ENCODE data around the gene PRDX2. TPM values are rescaled to one million over a fixed set of nuclear protein-coding genes. Genes with fewer than 3 reads are reported as not detected.
A peak's percentile ranks its signal among the peaks of the same experiment; 100 is the strongest.

Gene PRDX2
- total RNA-seq, 1 donor from 2014 or later, result 235 TPM

DNA sequence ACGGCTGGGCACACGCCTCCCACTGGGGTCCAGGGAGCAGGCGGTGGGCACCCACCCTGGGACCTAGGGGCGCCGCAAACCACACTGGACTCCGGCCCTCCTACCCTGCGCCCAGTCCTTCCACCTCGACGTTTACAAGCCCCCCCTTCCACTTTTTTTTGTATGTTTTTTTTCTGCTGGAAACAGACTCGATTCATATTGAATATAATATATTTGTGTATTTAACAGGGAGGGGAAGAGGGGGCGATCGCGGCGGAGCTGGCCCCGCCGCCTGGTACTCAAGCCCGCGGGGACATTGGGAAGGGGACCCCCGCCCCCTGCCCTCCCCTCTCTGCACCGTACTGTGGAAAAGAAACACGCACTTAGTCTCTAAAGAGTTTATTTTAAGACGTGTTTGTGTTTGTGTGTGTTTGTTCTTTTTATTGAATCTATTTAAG, 8.7 kb downstream of the PRDX2 start:
- peaks cover 2% of the 10 kb centered on the region for H3K36me3 Mint-ChIP-seq (ENCODE audit: unreplicated experiment)
- H3K27ac Mint-ChIP-seq (ENCODE audit: unreplicated experiment), result peak overlapping the region; percentile 98
- TF ChIP-seq, protein P1, sequence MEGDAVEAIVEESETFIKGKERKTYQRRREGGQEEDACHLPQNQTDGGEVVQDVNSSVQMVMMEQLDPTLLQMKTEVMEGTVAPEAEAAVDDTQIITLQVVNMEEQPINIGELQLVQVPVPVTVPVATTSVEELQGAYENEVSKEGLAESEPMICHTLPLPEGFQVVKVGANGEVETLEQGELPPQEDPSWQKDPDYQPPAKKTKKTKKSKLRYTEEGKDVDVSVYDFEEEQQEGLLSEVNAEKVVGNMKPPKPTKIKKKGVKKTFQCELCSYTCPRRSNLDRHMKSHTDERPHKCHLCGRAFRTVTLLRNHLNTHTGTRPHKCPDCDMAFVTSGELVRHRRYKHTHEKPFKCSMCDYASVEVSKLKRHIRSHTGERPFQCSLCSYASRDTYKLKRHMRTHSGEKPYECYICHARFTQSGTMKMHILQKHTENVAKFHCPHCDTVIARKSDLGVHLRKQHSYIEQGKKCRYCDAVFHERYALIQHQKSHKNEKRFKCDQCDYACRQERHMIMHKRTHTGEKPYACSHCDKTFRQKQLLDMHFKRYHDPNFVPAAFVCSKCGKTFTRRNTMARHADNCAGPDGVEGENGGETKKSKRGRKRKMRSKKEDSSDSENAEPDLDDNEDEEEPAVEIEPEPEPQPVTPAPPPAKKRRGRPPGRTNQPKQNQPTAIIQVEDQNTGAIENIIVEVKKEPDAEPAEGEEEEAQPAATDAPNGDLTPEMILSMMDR (IDR thresholded peaks at IDR 0.05), result no peak
- no peaks in the 10 kb centered on the region for H3K9me3 Mint-ChIP-seq (ENCODE audit: unreplicated experiment)
- H3K4me3 Mint-ChIP-seq (ENCODE audit: unreplicated experiment), result peak overlapping the region; percentile 96
- H3K4me1 Mint-ChIP-seq (ENCODE audit: unreplicated experiment), result peaks cover 44% of the 10 kb centered on the region
- H3K27me3 Mint-ChIP-seq (ENCODE audit: unreplicated experiment), result no peaks in the 10 kb centered on the region
- no peak for DNase-seq (ENCODE audit: extremely low spot score, unreplicated experiment)

DNA sequence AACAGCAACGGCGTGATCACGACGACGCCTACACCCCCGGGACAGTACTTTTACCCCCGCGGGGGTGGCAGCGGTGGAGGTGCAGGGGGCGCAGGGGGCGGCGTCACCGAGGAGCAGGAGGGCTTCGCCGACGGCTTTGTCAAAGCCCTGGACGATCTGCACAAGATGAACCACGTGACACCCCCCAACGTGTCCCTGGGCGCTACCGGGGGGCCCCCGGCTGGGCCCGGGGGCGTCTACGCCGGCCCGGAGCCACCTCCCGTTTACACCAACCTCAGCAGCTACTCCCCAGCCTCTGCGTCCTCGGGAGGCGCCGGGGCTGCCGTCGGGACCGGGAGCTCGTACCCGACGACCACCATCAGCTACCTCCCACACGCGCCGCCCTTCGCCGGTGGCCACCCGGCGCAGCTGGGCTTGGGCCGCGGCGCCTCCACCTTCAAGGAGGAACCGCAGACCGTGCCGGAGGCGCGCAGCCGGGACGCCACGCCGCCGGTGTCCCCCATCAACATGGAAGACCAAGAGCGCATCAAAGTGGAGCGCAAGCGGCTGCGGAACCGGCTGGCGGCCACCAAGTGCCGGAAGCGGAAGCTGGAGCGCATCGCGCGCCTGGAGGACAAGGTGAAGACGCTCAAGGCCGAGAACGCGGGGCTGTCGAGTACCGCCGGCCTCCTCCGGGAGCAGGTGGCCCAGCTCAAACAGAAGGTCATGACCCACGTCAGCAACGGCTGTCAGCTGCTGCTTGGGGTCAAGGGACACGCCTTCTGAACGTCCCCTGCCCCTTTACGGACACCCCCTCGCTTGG, 9.3 kb downstream of the PRDX2 start:
- Mint-ChIP-seq H3K27ac (ENCODE audit: unreplicated experiment) (peak overlapping the region; percentile 98), H3K4me3 (ENCODE audit: unreplicated experiment) (peak overlapping the region; percentile 96), H3K9me3 (ENCODE audit: unreplicated experiment) (no peaks in the 10 kb centered on the region), H3K36me3 (ENCODE audit: unreplicated experiment) (peaks cover 2% of the 10 kb centered on the region), H3K4me1 (ENCODE audit: unreplicated experiment) (peaks cover 46% of the 10 kb centered on the region), H3K27me3 (ENCODE audit: unreplicated experiment) (no peaks in the 10 kb centered on the region)
- no peak for DNase-seq (ENCODE audit: extremely low spot score, unreplicated experiment)
- TF ChIP-seq, protein P1 (IDR thresholded peaks at IDR 0.05), result no peak

DNA sequence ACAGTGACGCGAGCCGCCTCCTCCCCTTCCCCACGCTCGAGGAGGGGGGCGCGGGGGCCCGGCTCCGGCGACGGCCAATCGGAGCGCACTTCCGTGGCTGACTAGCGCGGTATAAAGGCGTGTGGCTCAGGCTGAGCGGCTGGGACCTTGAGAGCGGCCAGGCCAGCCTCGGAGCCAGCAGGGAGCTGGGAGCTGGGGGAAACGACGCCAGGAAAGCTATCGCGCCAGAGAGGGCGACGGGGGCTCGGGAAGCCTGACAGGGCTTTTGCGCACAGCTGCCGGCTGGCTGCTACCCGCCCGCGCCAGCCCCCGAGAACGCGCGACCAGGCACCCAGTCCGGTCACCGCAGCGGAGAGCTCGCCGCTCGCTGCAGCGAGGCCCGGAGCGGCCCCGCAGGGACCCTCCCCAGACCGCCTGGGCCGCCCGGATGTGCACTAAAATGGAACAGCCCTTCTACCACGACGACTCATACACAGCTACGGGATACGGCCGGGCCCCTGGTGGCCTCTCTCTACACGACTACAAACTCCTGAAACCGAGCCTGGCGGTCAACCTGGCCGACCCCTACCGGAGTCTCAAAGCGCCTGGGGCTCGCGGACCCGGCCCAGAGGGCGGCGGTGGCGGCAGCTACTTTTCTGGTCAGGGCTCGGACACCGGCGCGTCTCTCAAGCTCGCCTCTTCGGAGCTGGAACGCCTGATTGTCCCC, 10.1 kb downstream of the PRDX2 start, which contains the start of gene JUNB:
Gene JUNB (plus strand): TSS at position 142 of the 706 bp plus-strand sequence. CDS start 286 bp downstream, at position 428.
- TF ChIP-seq, protein P1 (IDR thresholded peaks at IDR 0.05), result peak; percentile 28
- Mint-ChIP-seq H3K36me3 (ENCODE audit: unreplicated experiment) (peaks cover 2% of the 10 kb centered on the region), H3K4me1 (ENCODE audit: unreplicated experiment) (peaks cover 53% of the 10 kb centered on the region), H3K4me3 (ENCODE audit: unreplicated experiment) (peak within 1 kb of the TSS; percentile 96), H3K27ac (ENCODE audit: unreplicated experiment) (peak within 1 kb of the TSS; percentile 98), H3K9me3 (ENCODE audit: unreplicated experiment) (no peaks in the 10 kb centered on the region), H3K27me3 (ENCODE audit: unreplicated experiment) (no peaks in the 10 kb centered on the region)
- peak; percentile 99 for DNase-seq (ENCODE audit: extremely low spot score, unreplicated experiment)

DNA sequence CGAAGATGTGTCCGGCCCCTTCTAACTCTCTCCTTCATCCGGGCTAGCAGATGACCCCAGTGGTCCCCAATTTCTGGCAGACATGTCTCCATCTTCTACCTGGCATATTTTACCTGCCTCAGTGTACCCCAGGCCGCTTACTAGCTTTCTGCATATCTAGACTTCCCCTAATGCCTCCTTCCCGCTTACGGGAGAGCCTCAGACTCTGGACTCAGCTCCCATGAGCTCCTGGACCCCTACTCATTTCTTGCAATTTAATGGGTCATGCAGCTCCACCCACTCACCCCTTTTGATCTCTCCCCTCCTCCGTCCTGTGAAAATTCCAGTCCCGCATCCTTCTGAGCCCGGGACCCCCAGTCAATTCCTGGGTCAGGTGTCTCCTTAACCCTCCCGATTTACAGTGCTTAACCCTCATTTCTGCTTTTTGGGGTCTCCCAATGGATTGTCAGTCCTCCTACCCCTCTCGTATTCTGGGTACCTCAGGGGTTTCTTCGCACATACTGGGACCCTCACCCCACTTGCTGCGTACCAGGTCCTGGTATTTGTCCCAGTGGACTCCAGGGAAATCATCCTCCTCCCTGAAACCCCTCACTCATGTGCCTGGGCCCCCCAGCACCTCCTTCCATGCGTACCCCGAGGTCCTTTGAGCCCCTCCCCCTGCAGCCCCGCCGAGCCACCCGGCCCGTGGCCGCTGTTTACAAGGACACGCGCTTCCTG, 10.8 kb downstream of the PRDX2 start:
- TF ChIP-seq, protein P1 (IDR thresholded peaks at IDR 0.05), result no peak
- Mint-ChIP-seq H3K9me3 (ENCODE audit: unreplicated experiment) (no peaks in the 10 kb centered on the region), H3K4me3 (ENCODE audit: unreplicated experiment) (peak overlapping the region; percentile 96), H3K4me1 (ENCODE audit: unreplicated experiment) (peaks cover 46% of the 10 kb centered on the region), H3K36me3 (ENCODE audit: unreplicated experiment) (peaks cover 2% of the 10 kb centered on the region), H3K27me3 (ENCODE audit: unreplicated experiment) (no peaks in the 10 kb centered on the region), H3K27ac (ENCODE audit: unreplicated experiment) (peak overlapping the region; percentile 98)
- DNase-seq (ENCODE audit: extremely low spot score, unreplicated experiment), result no peak
